IPS DF 6.9 (cell line): Measurements from ENCODE around the gene EFEMP2.

Experiments used
- DNase-seq: peaks from one replicate; pipeline ENCODE4 v3.0.0-alpha.2; 2013; ENCODE audit warnings: low read depth, low spot score
- H3K27ac ChIP-seq: one replicate; pipeline ENCODE4 v1.5.1; 2013; ENCODE audit warnings: low read length, control low read depth
- H3K27me3 ChIP-seq: 2 replicates; pipeline ENCODE4 v1.6.1; 2013; ENCODE audit warnings: mild to moderate bottlenecking, low read length; ENCODE audit not compliant: control insufficient read depth, insufficient read depth
- H3K36me3 ChIP-seq: 2 replicates; pipeline ENCODE4 v1.6.1; 2013; ENCODE audit warnings: low read length; ENCODE audit not compliant: control insufficient read depth, insufficient read depth
- H3K4me1 ChIP-seq: 2 replicates; pipeline ENCODE4 v1.6.1; 2013; ENCODE audit warnings: low read length; ENCODE audit not compliant: control insufficient read depth, insufficient read depth
- H3K4me3 ChIP-seq: 2 replicates; pipeline ENCODE4 v1.5.1; 2013; ENCODE audit warnings: mild to moderate bottlenecking, low read length
- H3K9me3 ChIP-seq: 2 replicates; pipeline ENCODE4 v1.6.1; 2013; ENCODE audit warnings: low read length, inconsistent platforms; ENCODE audit not compliant: control insufficient read depth, insufficient read depth
- WGBS: extraction: QIAGEN DNeasy Blood & Tissue Kit; methylation state at CpG from one replicate; pipeline ENCODE4 v1.1.7; 2013; ENCODE audit warnings: mixed read lengths, missing lambda C conversion rate; ENCODE audit not compliant: insufficient read length, insufficient coverage; 5-methylcytosine and 5-hydroxymethylcytosine counted together

EFEMP2 gene

DNA sequence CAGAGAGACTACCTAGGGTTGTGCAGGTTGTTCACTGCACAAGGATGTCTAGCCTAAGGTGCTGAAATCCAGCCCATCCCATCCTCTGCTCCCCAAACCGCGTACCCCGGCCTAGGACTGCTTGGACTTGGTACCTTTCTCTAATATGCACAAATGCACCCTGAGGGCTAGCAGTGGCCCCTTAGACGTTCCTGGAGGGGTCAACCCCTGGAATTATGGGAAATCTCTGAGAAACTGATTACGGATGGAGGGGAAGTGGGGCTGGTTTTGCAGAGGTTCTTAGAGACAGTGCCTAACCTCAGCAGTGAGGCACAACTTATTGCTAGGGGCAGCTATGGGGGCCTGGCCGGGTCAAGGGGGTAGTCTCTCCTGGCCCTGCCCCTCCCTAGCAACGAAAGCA is 43.8 kb upstream of the EFEMP2 start:
- no peak overlapping the region for H3K27ac ChIP-seq
- H3K4me1 ChIP-seq, result peaks cover 3% of the 10 kb centered on the region; the same call in 1 of the 2 replicates
- no peak for DNase-seq
- whole genome bisulfite sequencing, result no CpG with 5 or more reads among the region's 7 CpGs
- no peaks in the 10 kb centered on the region for H3K9me3 ChIP-seq
- no peaks in the 10 kb centered on the region for H3K27me3 ChIP-seq
- H3K4me3 ChIP-seq, result no peak overlapping the region
- H3K36me3 ChIP-seq, result no peaks in the 10 kb centered on the region; the same call in 1 of the 2 replicates

- Histone ChIP-seq H3K4me3 (no peak overlapping the region), H3K9me3 (no peaks in the 10 kb centered on the region), H3K27ac (no peak overlapping the region), H3K4me1 (peaks cover 3% of the 10 kb centered on the region; the same call in 1 of the 2 replicates), H3K36me3 (no peaks in the 10 kb centered on the region; the same call in 1 of the 2 replicates), H3K27me3 (no peaks in the 10 kb centered on the region)
- WGBS, result no CpG with 5 or more reads among the region's 13 CpGs
- no peak for DNase-seq
Observed at GRCh38 chr11:65915821-65916251, 43.2 kb upstream of the EFEMP2 start.

DNA sequence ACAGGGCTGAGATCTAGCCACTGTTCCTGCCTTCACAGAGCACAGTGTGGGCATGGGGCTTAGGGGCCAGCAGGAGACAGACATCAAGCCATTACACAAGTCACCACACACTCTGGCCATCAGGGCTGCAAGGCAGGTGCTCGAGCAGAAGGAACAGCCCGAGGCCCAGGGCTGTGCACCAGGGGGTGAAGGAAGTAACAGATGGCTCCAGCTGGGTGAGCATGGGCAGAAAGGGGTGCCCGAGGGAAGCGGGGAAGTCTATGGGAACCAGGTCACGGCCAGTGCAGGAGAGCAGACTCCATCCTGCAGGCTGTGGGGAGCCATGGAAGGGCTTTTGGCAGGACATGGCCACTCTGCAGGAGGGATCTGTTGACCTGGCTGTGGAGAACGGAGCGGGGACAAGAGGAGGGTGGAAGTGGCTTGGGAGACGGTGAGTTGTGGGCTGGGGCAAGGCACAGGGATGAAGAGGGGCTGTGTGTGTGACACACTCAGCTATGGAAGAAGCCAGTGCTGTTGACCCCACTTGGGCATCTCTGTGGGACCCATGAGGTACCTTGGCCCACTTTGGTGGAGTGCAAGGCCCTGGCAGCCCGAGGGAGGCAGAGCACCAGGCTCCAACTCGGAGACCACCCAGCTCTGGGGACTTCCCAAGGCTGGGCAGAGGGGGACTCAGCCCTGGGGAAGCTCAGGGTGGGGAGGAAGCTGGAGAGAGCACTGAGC is 42.7 kb upstream of the EFEMP2 start:
- no CpG with 5 or more reads among the region's 10 CpGs for WGBS
- Histone ChIP-seq H3K36me3 (no peaks in the 10 kb centered on the region; the same call in 1 of the 2 replicates), H3K4me1 (peaks cover 3% of the 10 kb centered on the region; the same call in 1 of the 2 replicates), H3K4me3 (no peak overlapping the region), H3K27me3 (no peaks in the 10 kb centered on the region), H3K9me3 (no peaks in the 10 kb centered on the region), H3K27ac (no peak overlapping the region)
- DNase-seq, result no peak

DNA sequence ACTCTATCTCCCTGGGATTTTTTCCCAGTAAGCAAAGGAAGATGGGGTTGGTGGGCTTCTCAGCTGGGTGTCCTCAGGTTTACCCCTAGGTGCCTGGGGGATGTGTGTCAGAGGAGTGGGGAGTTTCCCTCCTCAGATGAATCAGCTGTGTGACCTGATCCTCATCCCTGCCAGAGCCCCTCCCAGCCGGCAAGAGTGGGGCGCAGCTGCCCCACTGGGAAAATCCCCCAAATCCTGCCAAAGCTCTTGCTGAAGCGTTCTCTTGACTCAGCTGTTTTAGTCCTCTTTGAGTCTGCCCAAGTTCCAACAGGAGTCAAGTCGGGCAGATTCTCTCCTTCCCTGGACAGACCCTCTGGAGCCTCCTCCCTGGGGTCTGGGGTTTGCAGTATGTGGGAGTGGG is 40.2 kb upstream of the EFEMP2 start:
- no peak overlapping the region for H3K27ac ChIP-seq
- H3K27me3 ChIP-seq, result no peaks in the 10 kb centered on the region
- no peaks in the 10 kb centered on the region; the same call in 1 of the 2 replicates for H3K36me3 ChIP-seq
- H3K4me1 ChIP-seq, result peaks cover 3% of the 10 kb centered on the region; the same call in 1 of the 2 replicates
- no peak overlapping the region for H3K4me3 ChIP-seq
- no peak for DNase-seq
- no peaks in the 10 kb centered on the region for H3K9me3 ChIP-seq
- WGBS, result no CpG with 5 or more reads among the region's 4 CpGs

GRCh38 chr11:65911682-65912568 is 39.3 kb upstream of the EFEMP2 start:
- whole genome bisulfite sequencing, result no CpG with 5 or more reads among the region's 14 CpGs

DNA sequence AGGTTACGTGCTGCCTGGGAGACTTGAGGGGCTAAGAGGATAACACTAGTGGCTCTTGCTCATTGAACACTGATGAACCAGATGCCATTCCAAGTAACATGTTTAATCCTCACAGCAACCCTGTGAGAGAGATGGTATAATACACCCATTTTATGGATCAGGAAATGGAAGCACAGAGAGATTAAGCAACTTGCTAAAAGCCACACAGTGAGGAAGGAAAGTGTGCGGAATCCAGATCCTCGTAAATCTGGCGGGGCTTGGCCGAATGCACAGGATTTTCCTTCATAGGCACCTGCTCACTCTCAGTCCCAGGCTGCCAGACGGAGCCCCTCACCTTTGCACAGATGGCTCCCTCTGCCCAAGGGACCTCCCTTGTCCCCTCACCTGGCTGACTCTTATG is 35.3 kb upstream of the EFEMP2 start:
- peaks cover 1% of the 10 kb centered on the region; the same call in 1 of the 2 replicates for H3K4me1 ChIP-seq
- no peaks in the 10 kb centered on the region for H3K36me3 ChIP-seq
- no peak overlapping the region for H3K27ac ChIP-seq
- no peaks in the 10 kb centered on the region; the same call in 1 of the 2 replicates for H3K27me3 ChIP-seq
- no peak for DNase-seq
- WGBS, result no CpG with 5 or more reads among the region's 6 CpGs
- H3K4me3 ChIP-seq, result no peak overlapping the region
- no peaks in the 10 kb centered on the region for H3K9me3 ChIP-seq

More at GRCh38 chr11:65911682-65912568, 39.3 kb upstream of the EFEMP2 start:
- no peak for DNase-seq
- no peaks in the 10 kb centered on the region for H3K9me3 ChIP-seq
- no peak overlapping the region for H3K4me3 ChIP-seq
- no peaks in the 10 kb centered on the region for H3K36me3 ChIP-seq
- H3K27ac ChIP-seq, result no peak overlapping the region
- H3K27me3 ChIP-seq, result no peaks in the 10 kb centered on the region
- peaks cover 3% of the 10 kb centered on the region; the same call in 1 of the 2 replicates for H3K4me1 ChIP-seq

DNA sequence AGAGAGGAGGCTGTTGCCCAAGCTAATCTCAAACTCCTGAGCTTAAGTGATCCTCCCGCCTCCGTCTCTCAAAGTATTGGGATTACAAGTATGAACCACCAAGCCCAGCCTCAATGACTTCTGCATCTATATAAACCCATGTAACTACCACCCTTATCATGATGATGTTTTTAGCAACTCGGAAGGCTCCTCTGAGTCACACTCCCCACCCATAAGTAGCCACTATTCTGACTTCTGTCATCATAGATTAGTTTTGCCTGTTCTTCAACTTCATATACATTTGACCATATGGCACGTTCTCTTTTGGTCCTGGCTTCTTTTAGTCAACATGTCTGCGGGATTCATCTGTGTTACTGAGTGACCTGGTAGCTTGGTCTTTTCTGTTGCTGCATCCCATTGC is 34.0 kb upstream of the EFEMP2 start:
- Histone ChIP-seq H3K27ac (no peak overlapping the region), H3K9me3 (no peaks in the 10 kb centered on the region), H3K4me1 (peaks cover 1% of the 10 kb centered on the region; the same call in 1 of the 2 replicates), H3K4me3 (no peak overlapping the region), H3K36me3 (no peaks in the 10 kb centered on the region), H3K27me3 (peaks cover 5% of the 10 kb centered on the region; the same call in 1 of the 2 replicates)
- WGBS, result no CpG with 5 or more reads among the region's 5 CpGs
- no peak for DNase-seq

- Histone ChIP-seq H3K4me1 (no peaks in the 10 kb centered on the region), H3K36me3 (no peaks in the 10 kb centered on the region), H3K27me3 (peaks cover 13% of the 10 kb centered on the region; the same call in 1 of the 2 replicates), H3K27ac (no peak overlapping the region), H3K4me3 (no peak overlapping the region), H3K9me3 (no peaks in the 10 kb centered on the region)
- no CpG with 5 or more reads among the region's 8 CpGs for WGBS
- no peak for DNase-seq
Observed at GRCh38 chr11:65903715-65904114, 31.1 kb upstream of the EFEMP2 start.

DNA sequence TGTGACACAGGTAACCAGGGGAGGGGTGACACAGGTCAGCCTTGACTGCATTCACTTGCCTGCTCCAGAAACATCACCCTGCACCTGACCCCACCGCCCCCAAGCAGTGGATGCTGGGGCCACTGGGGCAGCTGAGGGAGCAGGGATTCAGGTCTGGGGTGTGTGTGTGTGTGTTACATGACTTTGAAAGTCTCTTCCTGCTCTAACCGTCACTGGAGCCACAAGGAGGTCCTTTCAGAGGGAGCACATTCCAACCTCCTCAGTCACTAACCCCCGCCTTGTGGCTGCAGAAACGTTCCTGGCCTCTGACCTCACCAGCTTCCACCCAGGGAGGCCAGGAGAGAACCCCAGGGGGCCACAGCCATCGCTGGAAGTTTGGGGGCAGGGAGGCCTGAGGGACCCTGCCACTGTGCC is 30.5 kb upstream of the EFEMP2 start:
- DNase-seq, result no peak
- no peak overlapping the region for H3K27ac ChIP-seq
- no peaks in the 10 kb centered on the region for H3K4me1 ChIP-seq
- H3K9me3 ChIP-seq, result no peaks in the 10 kb centered on the region
- no CpG with 5 or more reads among the region's 5 CpGs for WGBS
- no peaks in the 10 kb centered on the region for H3K36me3 ChIP-seq
- H3K27me3 ChIP-seq, result peaks cover 13% of the 10 kb centered on the region; the same call in 1 of the 2 replicates
- H3K4me3 ChIP-seq, result no peak overlapping the region

GRCh38 chr11:65900899-65901180 is 28.2 kb upstream of the EFEMP2 start:
- no peak overlapping the region for H3K4me3 ChIP-seq
- H3K27me3 ChIP-seq, result peaks cover 13% of the 10 kb centered on the region; the same call in 1 of the 2 replicates
- DNase-seq, result no peak
- H3K4me1 ChIP-seq, result no peaks in the 10 kb centered on the region
- no peaks in the 10 kb centered on the region for H3K9me3 ChIP-seq
- H3K27ac ChIP-seq, result no peak overlapping the region
- no CpG with 5 or more reads among the region's 11 CpGs for WGBS
- H3K36me3 ChIP-seq, result no peaks in the 10 kb centered on the region
